A549 (cell line): Measurements from ENCODE around the gene NOS1AP. TPM values are rescaled to one million over a fixed set of nuclear protein-coding genes. Genes with fewer than 3 reads are reported as not detected.

ENCODE experiments used
- ATAC-seq, 2 experiments: fragments of 200-7000 bp in 1 of 2; fragments of >200 bp in 1 of 2; cut with Nextera tagmentation in 1 of 2; cut with Tn5 transposase in 1 of 2; 3 replicates each; pipeline versions ENCODE4 v1.8.0 to v1.9.1; 2018 to 2020; ENCODE audit warnings: mild to moderate bottlenecking in 1 of 2, moderate library complexity in 1 of 2
- CTCF ChIA-PET: fragments of 300-600 bp; sonication (Branson Sonifier 250); formaldehyde crosslinking; extraction: SDS; loops from one replicate; lab custom pipeline; 2021; ENCODE audit warnings: antibody characterized with exemption, inconsistent platforms; lab: Yijun Ruan, JAX
- POLR2A ChIA-PET: fragments of 350-600 bp; formaldehyde crosslinking; extraction: SDS; loops from one replicate; lab custom pipeline; 2021; ENCODE audit warnings: antibody characterized with exemption, inconsistent platforms; lab: Yijun Ruan, JAX
- DNase-seq, 2 experiments: peaks; one replicate each; pipeline versions ENCODE4 v3.0.0 to v3.0.0-alpha.2; 2011 to 2016; ENCODE audit warnings: low read depth in 1 of 2, low spot score in 1 of 2
- FAIRE-seq: peaks from 2 replicates; lab custom pipeline; 2011; peaks lifted over from hg19 to GRCh38; lab: Jason Lieb, UNC
- H3K27ac ChIP-seq, 2 experiments: fragments of >200 bp; sonication (Bioruptor Twin); formaldehyde crosslinking; 3 replicates each; pipeline ENCODE4 v1.5.1; 2016 to 2017
- H3K4me1 ChIP-seq: fragments of >200 bp; sonication (Bioruptor Twin); formaldehyde crosslinking; 3 replicates; pipeline ENCODE4 v1.6.1; 2016
- H3K4me2 ChIP-seq: fragments of >200 bp; sonication (Bioruptor Twin); formaldehyde crosslinking; 3 replicates; pipeline ENCODE4 v1.6.1; 2016
- H3K4me3 ChIP-seq: fragments of >200 bp; sonication (Bioruptor Twin); formaldehyde crosslinking; 3 replicates; pipeline ENCODE4 v1.5.1; 2016
- H3K9me3 ChIP-seq: fragments of >200 bp; sonication (Bioruptor Twin); formaldehyde crosslinking; 3 replicates; pipeline ENCODE4 v1.6.1; 2016
- CHD2 ChIP-seq: fragments of 150-350 bp; IDR thresholded peaks from 2 replicates; pipeline ENCODE4 v1.6.1; 2014; ENCODE audit warnings: low read length; ENCODE audit not compliant: partially characterized antibody
- EHF ChIP-seq: fragments of 250-450 bp; sonication (Bioruptor Pico); IDR thresholded peaks from 2 replicates; pipeline ENCODE4 v1.5.0; 2020; ENCODE audit warnings: mild to moderate bottlenecking
- EHMT2 ChIP-seq: fragments of 200-600 bp; sonication (generic); IDR thresholded peaks from 2 replicates; pipeline ENCODE4 v1.6.1; 2016; ENCODE audit warnings: antibody characterized with exemption, low read depth, mild to moderate bottlenecking, moderate library complexity
- ELK1 ChIP-seq: fragments of 150-350 bp; IDR thresholded peaks from 2 replicates; pipeline ENCODE4 v1.6.1; 2014; ENCODE audit warnings: low read depth, mild to moderate bottlenecking, low read length
- ESRRA ChIP-seq: fragments of 150-350 bp; IDR thresholded peaks from 2 replicates; pipeline ENCODE4 v1.6.1; 2014; ENCODE audit warnings: mild to moderate bottlenecking, low read length, borderline replicate concordance
- FOSB ChIP-seq: fragments of 250-450 bp; sonication (Bioruptor Pico); IDR thresholded peaks from 2 replicates; pipeline ENCODE4 v1.5.0; 2020; ENCODE audit warnings: mild to moderate bottlenecking, moderate library complexity
- GATA3 ChIP-seq: IDR thresholded peaks from 2 replicates; pipeline ENCODE4 v1.6.1; 2012; ENCODE audit warnings: borderline replicate concordance
- HEYL ChIP-seq: fragments of 250-450 bp; sonication (Bioruptor Pico); IDR thresholded peaks from 2 replicates; pipeline ENCODE4 v1.8.0; 2021; ENCODE audit warnings: mild to moderate bottlenecking, moderate library complexity
- HMGXB4 ChIP-seq: fragments of 250-450 bp; sonication (Bioruptor Pico); IDR thresholded peaks from 2 replicates; pipeline ENCODE4 v1.5.0; 2021; ENCODE audit warnings: mild to moderate bottlenecking, moderate library complexity, borderline replicate concordance
- HOXA7 ChIP-seq: fragments of 250-450 bp; sonication (Bioruptor Pico); IDR thresholded peaks from 2 replicates; pipeline ENCODE4 v1.5.0; 2020; ENCODE audit warnings: mild to moderate bottlenecking, moderate library complexity
- HOXB13 ChIP-seq: fragments of 250-450 bp; sonication (Bioruptor Pico); IDR thresholded peaks from 2 replicates; pipeline ENCODE4 v1.5.0; 2020; ENCODE audit warnings: low read depth, mild to moderate bottlenecking, moderate library complexity
- HOXB5 ChIP-seq: fragments of 250-450 bp; sonication (Bioruptor Pico); IDR thresholded peaks from 2 replicates; pipeline ENCODE4 v1.5.0; 2020; ENCODE audit warnings: mild to moderate bottlenecking, moderate library complexity
- KDM1A ChIP-seq: fragments of 200-600 bp; sonication (generic); IDR thresholded peaks from 2 replicates; pipeline ENCODE4 v1.6.1; 2016; ENCODE audit warnings: low read depth, mild to moderate bottlenecking
- MAFK ChIP-seq: fragments of 450-650 bp; IDR thresholded peaks from 2 replicates; pipeline ENCODE4 v1.6.1; 2014; ENCODE audit not compliant: partially characterized antibody
- MAZ ChIP-seq: fragments of 150-350 bp; IDR thresholded peaks from 2 replicates; pipeline ENCODE4 v1.6.1; 2014; ENCODE audit warnings: antibody characterized with exemption, low read depth, low read length, borderline replicate concordance
- MYC ChIP-seq: IDR thresholded peaks from 2 replicates; pipeline ENCODE4 v1.6.1; 2012; ENCODE audit warnings: mild to moderate bottlenecking, inconsistent platforms, low read length, improper control_type of control experiment, borderline replicate concordance
- PBX3 ChIP-seq: IDR thresholded peaks from 2 replicates; pipeline ENCODE4 v1.6.1; 2012
- POLR2A ChIP-seq: IDR thresholded peaks from 2 replicates; pipeline ENCODE4 v1.6.1; 2012; ENCODE audit warnings: mild to moderate bottlenecking, low read length
- RAD21 ChIP-seq, 2 experiments: fragments of >200 bp in 1 of 2; sonication (Bioruptor Twin) in 1 of 2; formaldehyde crosslinking in 1 of 2; IDR thresholded peaks in 1 of 2; conservative IDR thresholded peaks in 1 of 2; 2 replicates in 1 of 2; 3 replicates in 1 of 2; pipeline ENCODE4 v1.6.1; 2012 to 2018; ENCODE audit warnings: inconsistent platforms in 1 of 2
- RCOR1 ChIP-seq: fragments of 150-350 bp; IDR thresholded peaks from 2 replicates; pipeline ENCODE4 v1.6.1; 2014; ENCODE audit warnings: antibody characterized with exemption, low read length, low read depth
- REST ChIP-seq: fragments of 200-600 bp; sonication (generic); IDR thresholded peaks from 2 replicates; pipeline ENCODE4 v1.6.1; 2016; ENCODE audit warnings: antibody characterized with exemption, mild to moderate bottlenecking, moderate library complexity
- SREBF2 ChIP-seq: fragments of 450-650 bp; IDR thresholded peaks from 2 replicates; pipeline ENCODE4 v1.6.1; 2014; ENCODE audit warnings: mild to moderate bottlenecking, moderate library complexity
- ZNF302 ChIP-seq: fragments of 250-450 bp; sonication (Bioruptor Pico); IDR thresholded peaks from 2 replicates; pipeline ENCODE4 v1.9.0; 2021; ENCODE audit warnings: inconsistent platforms, mild to moderate bottlenecking, moderate library complexity
- ZSCAN20 ChIP-seq: fragments of 250-450 bp; sonication (Bioruptor Pico); IDR thresholded peaks from 2 replicates; pipeline ENCODE4 v1.8.0; 2022; ENCODE audit warnings: mild to moderate bottlenecking, moderate library complexity
- whole genome bisulfite sequencing: methylation state at CpG from one replicate; pipeline ENCODE4 v1.1.6; 2017; ENCODE audit errors: missing lambda C conversion rate; 5-methylcytosine and 5-hydroxymethylcytosine counted together
- polyA plus RNA-seq, 4 experiments: library from polyadenylated mRNA; depleted of rRNA in 3 of 4; stranded (reverse); fragments of >200 nt; fragmentation: RNase III in 1 of 4; extraction: RNeasy Plus Mini Kit Qiagen cat#74134 plus additional on column Dnase treatment in 1 of 4; gene quantifications; 2 replicates in 3 of 4; 3 replicates in 1 of 4; pipeline ENCODE4 v1.2.3, GENCODE V29; 2011 to 2017
- TF ChIP-seq, protein P1 (sequence below): fragments of 450-650 bp; IDR thresholded peaks from 2 replicates; pipeline ENCODE4 v1.6.1; 2014; ENCODE audit warnings: antibody characterized with exemption
- TF ChIP-seq, protein P2 (sequence below): fragments of >200 bp; sonication (Bioruptor Twin); formaldehyde crosslinking; IDR thresholded peaks from 2 replicates; pipeline ENCODE4 v1.6.1; 2016

The NOS1AP gene
- polyA plus RNA-seq, 2 of the 4 experiments (the other 2 are of a cell fraction): 0.17 to 0.25 TPM

DNA sequence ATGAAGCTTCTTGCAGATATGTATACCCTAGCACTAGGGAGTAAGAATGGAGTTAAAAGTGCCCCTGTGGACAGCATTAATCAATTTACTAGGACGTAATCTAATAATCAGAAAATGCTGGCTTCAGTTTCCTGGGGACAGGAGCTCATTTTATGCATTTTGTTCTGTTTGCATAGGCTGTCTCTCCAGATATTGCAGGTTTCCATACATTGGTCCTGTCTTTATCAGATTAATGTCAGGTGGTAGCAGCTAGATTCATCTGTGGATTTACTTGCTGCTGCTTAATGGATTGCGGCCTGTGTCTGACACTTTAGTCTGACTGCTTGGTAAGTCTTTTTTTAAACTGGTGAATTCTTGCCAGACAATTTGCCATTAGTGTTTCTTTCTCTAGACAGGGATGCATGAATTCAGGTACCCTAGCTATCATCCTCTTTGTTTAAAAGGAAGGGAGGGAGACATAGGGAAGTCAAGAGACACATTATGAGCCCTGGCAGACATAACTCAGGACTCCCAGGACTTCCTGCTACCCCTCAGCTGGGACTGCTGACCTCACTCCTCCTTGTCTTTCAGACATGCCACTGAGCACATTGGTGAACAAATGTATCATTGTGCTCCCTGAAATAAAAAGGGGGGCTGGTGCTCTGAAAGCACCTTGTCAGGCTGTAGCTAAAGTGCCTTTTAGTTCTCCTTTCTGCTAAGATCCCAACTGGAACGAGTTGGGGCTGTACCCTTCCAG, 47.7 kb downstream of the NOS1AP start:
- POLR2A ChIA-PET: no interaction called here

GRCh38 chr1:162118063-162118462, 48.6 kb downstream of the NOS1AP start:
- ATAC-seq: no peak
- 55% methylated on average over 9 of the region's 9 CpGs for WGBS
- no peak for DNase-seq
- no peak overlapping the region for H3K4me2 ChIP-seq
- H3K4me3 ChIP-seq: no peak overlapping the region
- CTCF ChIA-PET: interaction anchor here (1.4 to 2.2 kb wide), 2 partner anchors 14 to 17 kb away, joined by 3 to 5 read pairs; no protein-coding TSS in a partner anchor
- TF ChIP-seq RCOR1: no peak
- no peak for TF ChIP-seq RAD21 (conservative IDR thresholded peaks at IDR 0.05 in 1 of 2, IDR thresholded peaks at IDR 0.05 in 1 of 2)
- no peak for TF ChIP-seq ELK1
- TF ChIP-seq PBX3: no peak
- no peak for TF ChIP-seq ZNF302 (CRISPR knock-in tag)
- TF ChIP-seq HEYL (CRISPR knock-in tag): no peak
- TF ChIP-seq SREBF2: no peak
- TF ChIP-seq, protein P1, sequence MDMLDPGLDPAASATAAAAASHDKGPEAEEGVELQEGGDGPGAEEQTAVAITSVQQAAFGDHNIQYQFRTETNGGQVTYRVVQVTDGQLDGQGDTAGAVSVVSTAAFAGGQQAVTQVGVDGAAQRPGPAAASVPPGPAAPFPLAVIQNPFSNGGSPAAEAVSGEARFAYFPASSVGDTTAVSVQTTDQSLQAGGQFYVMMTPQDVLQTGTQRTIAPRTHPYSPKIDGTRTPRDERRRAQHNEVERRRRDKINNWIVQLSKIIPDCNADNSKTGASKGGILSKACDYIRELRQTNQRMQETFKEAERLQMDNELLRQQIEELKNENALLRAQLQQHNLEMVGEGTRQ: no peak
- TF ChIP-seq HOXA7 (CRISPR knock-in tag): no peak
- no peak for TF ChIP-seq HMGXB4
- no peak for TF ChIP-seq FOSB (CRISPR knock-in tag)
- no peaks in the 10 kb centered on the region for H3K4me1 ChIP-seq
- no peak overlapping the region for H3K27ac ChIP-seq
- no peaks in the 10 kb centered on the region for H3K9me3 ChIP-seq
- POLR2A ChIA-PET: no interaction called here
- FAIRE-seq: no peak

More for the DNA sequence above, 47.7 kb downstream of the NOS1AP start:
- Histone ChIP-seq H3K27ac (no peak overlapping the region), H3K9me3 (no peaks in the 10 kb centered on the region), H3K4me2 (no peak overlapping the region), H3K4me3 (no peak overlapping the region), H3K4me1 (no peaks in the 10 kb centered on the region)
- no peak for ATAC-seq
- DNase-seq: no peak
- 52% methylated on average over 3 of the region's 3 CpGs for WGBS
- FAIRE-seq: no peak
- CTCF ChIA-PET: interaction anchor here (1.4 to 2.2 kb wide), 2 partner anchors 14 to 16 kb away, joined by 3 to 5 read pairs; no protein-coding TSS in a partner anchor
- TF ChIP-seq ZSCAN20 (no peak), HOXA7 (CRISPR knock-in tag) (no peak), ESRRA (no peak), KDM1A (no peak), GATA3 (no peak), POLR2A (no peak), RAD21 (conservative IDR thresholded peaks at IDR 0.05 in 1 of 2, IDR thresholded peaks at IDR 0.05 in 1 of 2) (no peak), CHD2 (no peak), MAFK (no peak), MYC (no peak), MAZ (no peak), REST (no peak), EHF (CRISPR knock-in tag) (no peak), EHMT2 (no peak), HOXB13 (no peak), HOXB5 (no peak), ZNF302 (CRISPR knock-in tag) (no peak)
- TF ChIP-seq, protein P2, sequence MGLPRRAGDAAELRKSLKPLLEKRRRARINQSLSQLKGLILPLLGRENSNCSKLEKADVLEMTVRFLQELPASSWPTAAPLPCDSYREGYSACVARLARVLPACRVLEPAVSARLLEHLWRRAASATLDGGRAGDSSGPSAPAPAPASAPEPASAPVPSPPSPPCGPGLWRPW: no peak
